Natural killer cell (primary cell): Measurements from ENCODE around the gene PITX1. TPM values are rescaled to one million over a fixed set of nuclear protein-coding genes. Genes with fewer than 3 reads are reported as not detected.

Experiments
- ATAC-seq, 3 donors: fragments of 150-1000 bp in 2 of 3; fragments of 200-7000 bp in 1 of 3; cut with Tn5 transposase; 1 replicate in 1 of 3; 2 replicates in 2 of 3; pipeline ENCODE4 v1.10.0; 2021; ENCODE audit warnings: mild to moderate bottlenecking in 2 of 3, moderate library complexity in 2 of 3
- DNase-seq, 2 donors: peaks; one replicate each; pipeline versions ENCODE4 v3.0.0 to v3.0.0-alpha.2; 2013 to 2021; ENCODE audit warnings: mixed read lengths in 1 of 2
- H3K27ac ChIP-seq: one replicate; pipeline ENCODE4 v1.5.1; 2013; ENCODE audit warnings: mild to moderate bottlenecking, low read length
- H3K27me3 ChIP-seq: one replicate; pipeline ENCODE4 v1.6.1; 2013; ENCODE audit warnings: low read length; ENCODE audit not compliant: control insufficient read depth, insufficient read depth
- H3K36me3 ChIP-seq: one replicate; pipeline ENCODE4 v1.6.1; 2013; ENCODE audit warnings: low read length; ENCODE audit not compliant: control insufficient read depth, insufficient read depth
- H3K4me1 ChIP-seq: one replicate; pipeline ENCODE4 v1.6.1; 2013; ENCODE audit warnings: low read length; ENCODE audit not compliant: control insufficient read depth, insufficient read depth
- H3K4me3 ChIP-seq: one replicate; pipeline ENCODE4 v1.5.1; 2013; ENCODE audit warnings: low read length
- H3K9me3 ChIP-seq: one replicate; pipeline ENCODE4 v1.6.1; 2013; ENCODE audit warnings: low read length; ENCODE audit not compliant: control insufficient read depth, insufficient read depth
- H3K27ac Mint-ChIP-seq, 2 donors: one replicate each; pipeline ENCODE4 v1.8.0; 2022; ENCODE audit warnings: mild to moderate bottlenecking in 2 of 2, mixed read lengths in 2 of 2, moderate library complexity in 1 of 2
- H3K27me3 Mint-ChIP-seq, 2 donors: one replicate each; pipeline ENCODE4 v1.8.0; 2022; ENCODE audit warnings: low read depth in 2 of 2, mixed read lengths in 2 of 2
- H3K36me3 Mint-ChIP-seq: one replicate; pipeline ENCODE4 v1.8.0; 2022; ENCODE audit warnings: mixed read lengths
- H3K4me1 Mint-ChIP-seq, 2 donors: one replicate each; pipeline ENCODE4 v1.8.0; 2022; ENCODE audit warnings: mixed read lengths in 2 of 2
- H3K4me3 Mint-ChIP-seq: one replicate; pipeline ENCODE4 v1.8.0; 2022; ENCODE audit warnings: mild to moderate bottlenecking, moderate library complexity, mixed read lengths
- H3K9me3 Mint-ChIP-seq, 2 donors: one replicate each; pipeline ENCODE4 v1.8.0; 2022; ENCODE audit warnings: mixed read lengths in 2 of 2
- CTCF ChIP-seq: fragments of 200-600 bp; IDR thresholded peaks from one replicate; pipeline ENCODE4 v1.8.0; 2022; ENCODE audit warnings: antibody characterized with exemption
- WGBS: methylation state at CpG from one replicate; pipeline ENCODE4 v1.1.7; 2013; ENCODE audit warnings: missing lambda C conversion rate; ENCODE audit not compliant: insufficient coverage; 5-methylcytosine and 5-hydroxymethylcytosine counted together
- intact Hi-C: fragments of 100-400 bp; cut with micrococcal nuclease; formaldehyde crosslinking; loops from one replicate; pipeline ENCODE4 v1.14.2; 2022
- total RNA-seq, 4 donors: library from RNA; stranded (reverse); fragments of 120-200 nt in 1 of 4; gene quantifications; one replicate each; pipeline versions ENCODE4 v1.2.3 to v1.2.4, GENCODE V29; 2013 to 2022

The PITX1 gene
- total RNA-seq, 3 donors from 2014 or later (not counting 1 experiment from before 2014, with no cell fraction given), result not detected

- no peaks in the 10 kb centered on the region for H3K36me3 ChIP-seq
- Mint-ChIP-seq H3K9me3 (no peaks in the 10 kb centered on the region), H3K27me3 (no peaks in the 10 kb centered on the region), H3K27ac (no peak overlapping the region), H3K4me3 (no peak overlapping the region), H3K36me3 (no peaks in the 10 kb centered on the region), H3K4me1 (no peaks in the 10 kb centered on the region)
- no peaks in the 10 kb centered on the region for H3K27me3 ChIP-seq
- H3K4me3 ChIP-seq, result no peak overlapping the region
- intact Hi-C loops, result no loop called here
- ATAC-seq, result no peak
- no peak overlapping the region for H3K27ac ChIP-seq
- TF ChIP-seq CTCF, result no peak
- 78% methylated on average over 5 of the region's 5 CpGs for WGBS
- no peak for DNase-seq
- no peaks in the 10 kb centered on the region for H3K4me1 ChIP-seq
- no peaks in the 10 kb centered on the region for H3K9me3 ChIP-seq
Observed at GRCh38 chr5:135066781-135067180, 32.8 kb upstream of the PITX1 start.

GRCh38 chr5:135065306-135066265 lies 31.6 kb upstream of the PITX1 start:
- WGBS, result 81% methylated on average over 16 of the region's 16 CpGs
- H3K27ac Mint-ChIP-seq, result no peak overlapping the region
- H3K4me1 Mint-ChIP-seq, result no peaks in the 10 kb centered on the region
- ATAC-seq (no peak), DNase-seq (no peak)
- no peaks in the 10 kb centered on the region for H3K36me3 ChIP-seq
- no peaks in the 10 kb centered on the region for H3K9me3 ChIP-seq
- no peaks in the 10 kb centered on the region for H3K27me3 ChIP-seq
- no peaks in the 10 kb centered on the region for H3K27me3 Mint-ChIP-seq
- no peaks in the 10 kb centered on the region for H3K4me1 ChIP-seq
- TF ChIP-seq CTCF, result no peak
- intact Hi-C loops, result no loop called here
- H3K4me3 ChIP-seq, result no peak overlapping the region
- H3K4me3 Mint-ChIP-seq, result no peak overlapping the region
- no peak overlapping the region for H3K27ac ChIP-seq
- H3K36me3 Mint-ChIP-seq, result no peaks in the 10 kb centered on the region
- no peaks in the 10 kb centered on the region for H3K9me3 Mint-ChIP-seq

GRCh38 chr5:135064235-135064570 lies 30.2 kb upstream of the PITX1 start:
- WGBS, result 85% methylated on average over 4 of the region's 4 CpGs
- Mint-ChIP-seq H3K9me3 (no peaks in the 10 kb centered on the region), H3K36me3 (no peaks in the 10 kb centered on the region), H3K27ac (no peak overlapping the region), H3K4me1 (no peaks in the 10 kb centered on the region), H3K4me3 (no peak overlapping the region), H3K27me3 (no peaks in the 10 kb centered on the region)
- no peaks in the 10 kb centered on the region for H3K27me3 ChIP-seq
- no peaks in the 10 kb centered on the region for H3K9me3 ChIP-seq
- no peak for DNase-seq
- H3K4me3 ChIP-seq, result no peak overlapping the region
- H3K27ac ChIP-seq, result no peak overlapping the region
- no peak for TF ChIP-seq CTCF
- intact Hi-C loops, result no loop called here
- H3K36me3 ChIP-seq, result no peaks in the 10 kb centered on the region
- ATAC-seq, result no peak
- H3K4me1 ChIP-seq, result no peaks in the 10 kb centered on the region
